VCaP (cell line): ENCODE data around the gene HDAC4.

Source experiments
- H3K27ac ChIP-seq: fragments of 450-650 bp; 2 replicates; pipeline ENCODE4 v1.5.1; 2017
- TF ChIP-seq, protein P1 (sequence below): fragments of 450-650 bp; conservative IDR thresholded peaks from 2 replicates; pipeline ENCODE4 v1.5.1; 2017; ENCODE audit warnings: mild to moderate bottlenecking, moderate library complexity

The HDAC4 gene

DNA sequence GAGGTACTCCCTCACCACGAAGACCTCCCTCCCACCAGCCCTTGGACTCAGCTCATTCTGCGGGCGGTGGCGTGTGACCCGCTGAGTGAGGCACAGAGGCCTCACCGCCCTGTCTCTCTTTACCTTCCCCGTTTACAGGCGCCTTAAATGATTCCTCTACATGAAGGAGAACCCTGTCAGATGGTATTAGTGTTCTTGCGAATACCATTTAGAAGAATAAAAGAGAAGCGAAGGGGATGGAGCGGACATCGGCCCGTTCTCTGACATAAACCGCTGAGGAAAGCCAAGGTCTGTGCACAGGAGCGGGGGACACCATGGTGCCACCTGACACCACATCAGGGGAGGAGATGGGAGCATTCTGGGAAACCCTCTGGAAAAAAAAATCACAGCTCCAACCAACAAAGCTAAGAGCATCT lies 179.8 kb downstream of the HDAC4 start:
- H3K27ac ChIP-seq: no peak overlapping the region
- TF ChIP-seq, protein P1, sequence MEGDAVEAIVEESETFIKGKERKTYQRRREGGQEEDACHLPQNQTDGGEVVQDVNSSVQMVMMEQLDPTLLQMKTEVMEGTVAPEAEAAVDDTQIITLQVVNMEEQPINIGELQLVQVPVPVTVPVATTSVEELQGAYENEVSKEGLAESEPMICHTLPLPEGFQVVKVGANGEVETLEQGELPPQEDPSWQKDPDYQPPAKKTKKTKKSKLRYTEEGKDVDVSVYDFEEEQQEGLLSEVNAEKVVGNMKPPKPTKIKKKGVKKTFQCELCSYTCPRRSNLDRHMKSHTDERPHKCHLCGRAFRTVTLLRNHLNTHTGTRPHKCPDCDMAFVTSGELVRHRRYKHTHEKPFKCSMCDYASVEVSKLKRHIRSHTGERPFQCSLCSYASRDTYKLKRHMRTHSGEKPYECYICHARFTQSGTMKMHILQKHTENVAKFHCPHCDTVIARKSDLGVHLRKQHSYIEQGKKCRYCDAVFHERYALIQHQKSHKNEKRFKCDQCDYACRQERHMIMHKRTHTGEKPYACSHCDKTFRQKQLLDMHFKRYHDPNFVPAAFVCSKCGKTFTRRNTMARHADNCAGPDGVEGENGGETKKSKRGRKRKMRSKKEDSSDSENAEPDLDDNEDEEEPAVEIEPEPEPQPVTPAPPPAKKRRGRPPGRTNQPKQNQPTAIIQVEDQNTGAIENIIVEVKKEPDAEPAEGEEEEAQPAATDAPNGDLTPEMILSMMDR: no peak

DNA sequence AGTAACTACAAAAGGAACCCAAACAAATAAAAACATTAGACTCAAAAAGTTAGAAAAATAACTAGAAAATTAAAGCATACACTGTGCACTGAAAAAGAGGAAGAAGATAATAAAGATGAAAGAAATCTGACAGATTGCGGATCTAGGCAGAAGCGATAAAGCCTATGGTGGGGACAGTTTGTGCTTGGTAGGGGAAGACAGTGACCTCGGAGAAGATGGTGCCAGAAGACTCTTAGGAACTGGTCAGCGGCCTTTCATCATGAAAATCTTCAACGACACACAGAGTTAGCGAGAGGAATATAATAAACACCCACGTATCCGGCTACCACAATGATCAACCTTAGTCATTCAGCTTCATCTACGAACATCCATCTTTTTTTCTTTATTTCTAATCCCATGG lies 180.5 kb downstream of the HDAC4 start:
- TF ChIP-seq, protein P1: no peak
- H3K27ac ChIP-seq: no peak overlapping the region

DNA sequence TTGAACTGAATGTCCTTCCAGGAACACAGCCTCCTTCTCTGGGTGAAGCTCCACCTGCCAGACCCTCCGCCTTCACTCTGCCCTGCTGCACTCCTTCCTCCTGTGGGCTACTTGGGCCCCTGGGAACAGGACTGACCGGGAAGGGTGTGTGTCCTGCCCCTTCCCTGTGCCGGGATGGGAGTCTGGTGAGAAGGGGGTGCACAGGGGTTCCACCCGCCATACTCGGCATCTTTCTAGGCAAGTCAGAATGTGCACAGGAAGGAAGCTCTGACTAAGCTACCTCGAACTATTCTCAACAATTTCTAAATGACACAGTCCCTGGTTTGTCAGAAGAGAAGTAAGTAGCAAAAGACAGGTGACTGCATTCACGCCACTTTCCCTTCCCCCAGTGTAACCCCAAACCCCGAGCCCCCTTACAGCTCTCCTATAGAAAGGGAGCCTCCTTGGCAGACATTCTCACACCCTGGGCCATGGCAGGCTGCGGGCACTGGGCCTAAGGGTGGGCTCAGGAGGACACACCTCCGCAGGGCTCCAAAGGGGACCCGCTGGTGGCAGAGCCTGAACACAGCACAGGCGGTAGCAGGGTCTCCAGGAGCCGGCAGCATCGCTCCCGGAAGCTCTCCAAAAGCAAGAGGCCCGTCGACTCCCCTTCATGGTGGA lies 184.1 kb downstream of the HDAC4 start:
- H3K27ac ChIP-seq: no peak overlapping the region
- TF ChIP-seq, protein P1: no peak

DNA sequence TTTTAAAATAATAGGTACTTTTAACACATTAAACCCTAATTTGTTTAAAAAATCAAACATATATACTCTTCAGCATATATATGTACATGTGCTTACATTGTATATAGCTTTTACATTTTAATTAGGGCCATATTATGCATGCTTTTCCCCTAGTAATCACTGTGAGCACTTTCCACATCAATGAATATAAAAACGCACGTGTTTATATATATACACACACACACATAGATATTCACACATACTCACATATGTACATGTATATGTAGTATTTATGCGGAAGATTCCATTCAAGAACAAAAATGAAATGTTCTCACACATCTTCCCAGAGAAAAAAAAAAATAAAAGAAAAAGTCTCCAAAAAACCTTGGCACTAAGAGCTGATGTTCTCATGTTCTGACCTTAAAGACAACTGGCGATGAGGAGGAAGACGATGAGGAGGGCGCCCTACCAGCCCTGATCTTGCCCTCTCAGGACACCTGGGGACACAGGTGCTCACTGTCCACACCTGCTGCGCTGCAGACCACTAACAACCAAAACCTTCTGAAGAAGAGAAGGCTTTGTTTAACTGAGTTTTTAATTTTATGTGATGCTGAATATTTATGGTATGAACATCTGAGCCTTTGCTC lies 184.7 kb downstream of the HDAC4 start:
- TF ChIP-seq, protein P1: no peak
- no peak overlapping the region for H3K27ac ChIP-seq

DNA sequence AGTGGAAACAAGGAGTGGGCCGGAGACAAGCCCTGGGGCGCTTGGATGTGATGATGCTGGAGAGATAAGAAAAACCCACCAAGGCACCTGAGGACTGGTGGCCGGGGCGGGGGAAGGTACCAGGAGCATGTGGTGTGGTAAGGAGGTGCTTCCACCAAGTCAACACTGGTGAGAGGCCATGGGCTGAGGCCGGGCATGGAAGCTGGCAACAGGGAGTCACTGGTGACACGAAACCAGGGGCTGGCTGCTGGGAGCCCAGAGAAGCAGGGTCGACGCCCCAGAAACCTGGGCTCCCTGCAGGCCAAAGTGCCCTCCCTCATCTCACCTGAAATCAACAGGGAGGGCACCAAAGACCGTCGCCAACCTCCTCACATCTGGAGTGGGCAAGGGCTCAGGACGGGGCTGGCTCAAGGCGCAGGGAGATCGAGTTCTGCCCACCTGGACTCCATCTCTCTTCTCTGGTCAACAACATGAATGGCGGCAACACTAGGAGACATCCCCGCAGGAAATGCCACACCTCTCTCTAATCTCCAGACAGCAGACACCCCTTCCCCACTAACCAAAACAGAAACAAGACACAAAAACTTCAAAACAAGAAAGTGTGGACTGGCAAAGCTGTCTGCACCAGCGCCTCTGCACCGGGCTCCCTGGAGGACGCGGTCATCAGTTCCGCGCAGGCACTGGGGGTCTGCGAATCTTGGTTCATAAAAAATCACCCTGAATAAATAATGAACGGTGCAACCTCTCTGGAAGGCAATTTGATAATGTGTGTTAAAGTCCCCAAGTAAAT lies 185.5 kb downstream of the HDAC4 start:
- no peak overlapping the region for H3K27ac ChIP-seq
- TF ChIP-seq, protein P1: no peak

DNA sequence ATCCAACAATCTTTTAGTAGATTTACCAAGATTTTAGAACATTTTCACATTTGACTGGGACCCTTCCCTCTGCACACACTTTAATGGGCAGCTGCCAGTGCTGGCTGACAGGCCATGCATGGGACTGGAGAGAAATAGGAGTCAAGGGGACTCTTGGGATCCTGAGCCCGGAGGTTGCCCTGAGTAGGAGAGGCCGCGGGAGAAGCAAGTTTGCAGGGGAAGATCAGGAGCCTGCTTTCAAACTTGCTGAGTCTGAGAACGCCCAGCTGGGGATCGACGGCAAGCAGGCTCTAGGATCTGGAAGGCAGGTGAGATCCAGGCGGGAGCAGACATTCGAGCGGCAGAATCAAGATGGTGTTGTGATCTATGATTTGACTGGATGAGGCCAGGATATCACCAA lies 186.1 kb downstream of the HDAC4 start:
- H3K27ac ChIP-seq: no peak overlapping the region
- TF ChIP-seq, protein P1: no peak

DNA sequence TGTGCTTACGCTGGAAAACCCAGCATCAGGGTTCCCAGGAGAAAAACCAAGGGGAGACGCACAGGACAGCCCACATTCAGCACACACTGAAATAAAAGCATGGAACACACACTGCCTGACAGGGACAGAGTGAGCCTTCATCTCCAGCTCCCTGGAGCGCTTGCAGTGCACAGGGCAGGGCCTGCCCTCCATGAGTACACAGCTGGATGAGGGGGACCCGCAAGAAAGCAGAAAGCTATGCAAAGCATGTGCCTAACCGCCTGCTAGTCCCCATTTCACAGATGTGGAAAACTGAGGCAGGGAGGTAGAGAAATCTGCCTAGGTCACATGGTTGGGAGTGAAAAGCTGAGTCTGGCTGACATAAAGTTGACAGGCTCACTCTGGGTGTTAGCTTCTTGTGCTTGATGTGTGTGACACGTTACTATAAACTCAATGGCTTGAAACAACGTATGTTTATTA lies 187.1 kb downstream of the HDAC4 start:
- TF ChIP-seq, protein P1: no peak
- H3K27ac ChIP-seq: no peak overlapping the region
